Measurements from ENCODE around the gene BLTP1.

The BLTP1 gene

GRCh38 chr4:122195718-122196117, 43.6 kb downstream of the BLTP1 start:
- no peak for TF ChIP-seq JUND (IDR thresholded peaks at IDR 0.05; ENCODE audit: low read depth)
- in situ Hi-C loops (cut with HindIII; ENCODE audit: low pct_unique_long_range_greater_than_20kb, low sequenced_read_pairs): no loop called here
- no peak for DNase-seq (ENCODE audit: low read depth in 1 of 2, low spot score in 1 of 2)
